T-helper 1 cell treated with Interleukin-12 subunit alpha and Interleukin-12 subunit beta and Interleukin-4 antibody, amounts not matched to agents 30 μg/mL and 1 μg/mL, for 36 hours (primary cell): Measurements from ENCODE around the gene ADCY2.

Experiments used
- H3K27ac Mint-ChIP-seq: one replicate; pipeline ENCODE4 v1.8.0; 2021; ENCODE audit warnings: mild to moderate bottlenecking, mixed read lengths
- H3K27me3 Mint-ChIP-seq: one replicate; pipeline ENCODE4 v1.8.0; 2021; ENCODE audit warnings: low read depth, mixed read lengths
- H3K36me3 Mint-ChIP-seq: one replicate; pipeline ENCODE4 v1.8.0; 2021; ENCODE audit warnings: low read depth, mixed read lengths
- H3K4me1 Mint-ChIP-seq: one replicate; pipeline ENCODE4 v1.8.0; 2021; ENCODE audit warnings: low read depth, mixed read lengths
- H3K4me3 Mint-ChIP-seq: one replicate; pipeline ENCODE4 v1.8.0; 2021; ENCODE audit warnings: mild to moderate bottlenecking, moderate library complexity, mixed read lengths
- H3K9me3 Mint-ChIP-seq: one replicate; pipeline ENCODE4 v1.8.0; 2021; ENCODE audit warnings: mixed read lengths

ADCY2 gene

DNA sequence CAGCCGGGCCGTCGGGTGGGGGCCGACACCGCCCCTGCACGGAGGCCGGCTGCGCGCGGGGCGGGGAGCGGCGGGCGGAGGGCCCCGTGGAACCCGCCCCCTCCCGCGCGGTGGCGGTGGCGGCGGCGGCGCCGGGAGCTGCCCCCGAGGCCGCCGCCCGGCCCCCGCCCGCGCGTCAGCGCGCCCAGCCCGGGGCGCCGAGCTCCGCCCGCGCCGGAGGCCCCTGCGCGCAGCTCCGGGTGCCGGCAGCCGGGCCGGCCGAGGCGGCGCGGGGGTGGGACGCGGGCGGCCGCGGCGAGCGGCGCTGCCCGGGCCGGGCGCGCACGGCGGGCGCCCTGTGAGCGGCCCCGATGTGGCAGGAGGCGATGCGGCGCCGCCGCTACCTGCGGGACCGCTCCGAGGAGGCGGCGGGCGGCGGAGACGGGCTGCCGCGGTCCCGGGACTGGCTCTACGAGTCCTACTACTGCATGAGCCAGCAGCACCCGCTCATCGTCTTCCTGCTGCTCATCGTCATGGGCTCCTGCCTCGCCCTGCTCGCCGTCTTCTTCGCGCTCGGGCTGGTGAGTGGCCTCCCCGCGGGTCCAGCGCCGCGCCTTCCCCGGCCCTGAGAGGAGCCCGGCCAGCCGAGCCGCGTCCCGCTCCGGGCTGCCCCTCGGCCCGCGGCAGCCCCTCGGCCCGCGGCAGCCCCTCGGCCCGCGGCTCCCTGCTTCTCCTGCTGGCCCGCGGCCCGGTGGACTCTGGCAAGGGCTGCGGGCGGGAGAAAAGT, at the start of gene ADCY2:
Gene ADCY2, plus strand, starts transcription at position 192 of the 766 bp plus-strand sequence. Its CDS starts 159 bp downstream, at position 351.
- no peak within 1 kb of the TSS for H3K4me3 Mint-ChIP-seq
- H3K27ac Mint-ChIP-seq: no peak within 1 kb of the TSS
- H3K27me3 Mint-ChIP-seq: peaks cover 41% of the 10 kb centered on the region
- H3K4me1 Mint-ChIP-seq: peaks cover 2% of the 10 kb centered on the region
- no peaks in the 10 kb centered on the region for H3K9me3 Mint-ChIP-seq
- H3K36me3 Mint-ChIP-seq: peaks cover 3% of the 10 kb centered on the region

DNA sequence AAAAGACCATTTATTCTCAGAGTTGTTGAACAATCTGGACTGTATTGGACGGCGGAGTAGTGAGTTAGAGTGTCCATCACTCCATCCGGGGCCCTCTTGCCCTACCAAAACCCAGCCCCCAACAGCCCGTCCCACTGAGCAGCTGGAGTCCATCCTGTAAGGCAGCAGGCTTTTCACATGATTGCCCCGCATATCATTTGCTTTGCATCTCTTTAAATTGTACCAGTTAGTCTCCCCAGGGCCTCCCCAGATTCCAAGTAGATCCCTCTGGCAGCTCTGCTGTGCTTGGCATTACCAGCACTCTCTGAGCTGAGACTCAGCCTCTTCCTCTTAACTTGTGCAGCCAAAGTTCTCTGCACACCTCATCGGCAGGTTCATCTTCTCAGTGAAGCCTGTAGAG, 48.6 kb upstream of the ADCY2 start:
- H3K9me3 Mint-ChIP-seq: peaks cover 2% of the 10 kb centered on the region
- H3K4me3 Mint-ChIP-seq: no peak overlapping the region
- H3K27ac Mint-ChIP-seq: no peak overlapping the region
- H3K27me3 Mint-ChIP-seq: no peaks in the 10 kb centered on the region
- H3K36me3 Mint-ChIP-seq: no peaks in the 10 kb centered on the region
- no peaks in the 10 kb centered on the region for H3K4me1 Mint-ChIP-seq

DNA sequence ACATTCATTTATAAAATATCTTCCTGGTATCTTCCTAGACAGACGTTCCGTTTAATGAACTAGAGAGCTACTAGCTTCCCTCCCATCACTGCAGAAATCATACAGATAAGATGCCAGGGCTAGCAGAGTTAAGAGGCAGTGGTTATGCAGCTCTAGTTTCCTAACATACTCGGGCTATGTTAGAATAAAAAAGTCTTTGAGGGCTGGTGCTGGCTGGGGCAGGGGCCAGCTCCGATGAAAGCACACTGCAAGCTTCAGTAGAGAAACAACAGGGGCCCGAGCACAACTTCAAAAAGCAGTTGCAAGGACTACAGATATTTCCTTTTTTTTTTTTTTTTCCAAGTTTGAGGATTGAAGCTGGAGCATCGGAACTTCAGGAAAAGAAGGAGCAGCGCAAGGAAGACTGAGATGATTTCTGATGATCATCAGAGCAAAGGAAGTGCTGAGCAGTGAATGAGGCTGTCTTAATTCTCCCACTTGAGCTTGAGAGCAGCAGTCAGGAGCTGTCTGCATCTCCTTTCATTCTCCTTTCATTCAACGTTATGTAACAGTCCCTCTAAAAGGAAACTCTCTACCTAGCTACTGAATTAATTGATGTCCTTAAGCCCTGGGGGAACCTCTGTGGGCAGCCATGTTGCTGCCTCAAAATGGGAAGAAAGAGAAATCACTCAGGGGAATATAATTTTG, 47.6 kb upstream of the ADCY2 start:
- Mint-ChIP-seq H3K4me3 (no peak overlapping the region), H3K9me3 (no peaks in the 10 kb centered on the region), H3K36me3 (no peaks in the 10 kb centered on the region), H3K4me1 (no peaks in the 10 kb centered on the region), H3K27ac (no peak overlapping the region), H3K27me3 (no peaks in the 10 kb centered on the region)

DNA sequence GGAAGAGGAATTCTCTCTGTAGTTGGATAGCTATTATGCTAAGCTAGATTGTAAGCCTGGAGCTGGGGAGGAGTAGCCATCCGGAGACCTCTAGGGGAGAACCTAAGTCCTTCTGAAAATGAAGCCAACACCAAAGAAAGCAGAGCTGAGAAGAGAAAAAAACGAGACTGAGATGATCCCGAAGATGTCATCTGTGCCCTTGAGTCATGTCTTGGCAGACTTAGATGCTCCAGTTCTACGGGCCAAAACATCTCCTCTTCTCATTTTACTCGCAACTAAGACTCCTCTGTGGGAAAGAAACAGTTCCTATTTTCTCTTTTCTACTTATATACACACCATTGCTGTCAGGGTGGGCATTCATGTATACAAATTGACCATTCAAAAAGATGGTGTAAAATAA, 34.3 kb upstream of the ADCY2 start:
- Mint-ChIP-seq H3K4me3 (no peak overlapping the region), H3K36me3 (no peaks in the 10 kb centered on the region), H3K4me1 (no peaks in the 10 kb centered on the region), H3K27me3 (no peaks in the 10 kb centered on the region), H3K9me3 (peaks cover 2% of the 10 kb centered on the region), H3K27ac (no peak overlapping the region)

DNA sequence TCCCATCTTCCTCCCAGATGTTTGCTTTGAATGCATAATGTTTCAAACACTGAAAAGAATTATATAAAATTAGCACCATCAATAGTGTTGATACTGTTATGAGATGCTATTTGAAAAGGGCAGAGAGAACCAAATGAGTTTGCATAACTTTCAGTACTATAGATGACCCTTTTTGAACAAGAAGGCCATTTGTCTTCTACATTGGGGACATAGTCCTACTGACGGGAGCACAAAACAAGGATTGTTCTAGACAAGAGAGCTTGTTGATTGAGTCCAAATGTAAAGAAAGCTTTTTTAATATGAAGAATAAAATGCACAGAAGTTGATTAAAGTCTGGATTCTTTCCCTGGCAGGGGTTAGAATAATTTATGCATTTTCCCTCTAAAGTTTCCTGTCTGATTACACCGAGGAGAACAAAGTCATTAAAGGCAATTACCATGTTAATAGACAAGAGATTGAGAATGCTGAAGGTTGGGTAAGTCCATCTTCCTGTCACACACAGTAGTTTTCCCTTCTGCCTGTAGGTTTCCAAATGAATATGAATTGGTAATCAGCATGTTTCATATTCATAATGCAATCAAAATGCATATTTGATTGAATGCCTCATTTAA, 32.8 kb upstream of the ADCY2 start:
- no peak overlapping the region for H3K4me3 Mint-ChIP-seq

DNA sequence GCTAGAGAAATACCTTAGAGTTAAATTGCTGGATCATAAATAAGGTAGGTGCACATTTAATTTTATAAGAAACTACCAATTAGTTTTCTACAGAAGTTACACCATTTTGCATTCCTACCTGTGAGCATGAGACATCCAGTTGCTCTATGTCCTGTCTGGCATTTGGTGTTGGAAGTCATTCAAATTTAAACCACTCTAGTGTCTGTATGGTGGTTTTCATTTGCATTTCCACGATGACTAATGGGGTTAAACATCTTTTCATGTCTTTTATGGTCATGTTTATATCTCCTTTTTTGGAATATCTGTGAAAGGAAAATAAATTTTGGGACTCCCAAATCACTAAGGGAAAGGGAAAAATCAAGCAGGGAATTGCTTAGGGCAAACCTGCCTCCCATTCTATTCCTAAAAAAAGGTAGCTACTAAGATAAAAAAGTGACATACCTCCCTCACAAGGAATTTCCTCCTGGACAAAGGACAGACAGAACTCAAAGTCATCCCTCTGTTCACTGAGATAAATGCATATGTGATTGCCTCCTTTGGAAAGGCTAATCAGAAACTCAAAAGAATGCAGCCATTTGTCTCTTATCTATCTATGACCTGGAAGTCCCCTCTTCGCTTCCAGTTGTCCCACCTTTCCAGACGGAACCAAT, 31.6 kb upstream of the ADCY2 start:
- Mint-ChIP-seq H3K36me3 (no peaks in the 10 kb centered on the region), H3K4me3 (no peak overlapping the region), H3K9me3 (peaks cover 14% of the 10 kb centered on the region), H3K27me3 (no peaks in the 10 kb centered on the region), H3K27ac (no peak overlapping the region), H3K4me1 (no peaks in the 10 kb centered on the region)

More for the DNA sequence above, 32.8 kb upstream of the ADCY2 start:
- H3K36me3 Mint-ChIP-seq: no peaks in the 10 kb centered on the region
- H3K27me3 Mint-ChIP-seq: no peaks in the 10 kb centered on the region
- H3K27ac Mint-ChIP-seq: no peak overlapping the region
- H3K9me3 Mint-ChIP-seq: peaks cover 5% of the 10 kb centered on the region
- no peaks in the 10 kb centered on the region for H3K4me1 Mint-ChIP-seq

DNA sequence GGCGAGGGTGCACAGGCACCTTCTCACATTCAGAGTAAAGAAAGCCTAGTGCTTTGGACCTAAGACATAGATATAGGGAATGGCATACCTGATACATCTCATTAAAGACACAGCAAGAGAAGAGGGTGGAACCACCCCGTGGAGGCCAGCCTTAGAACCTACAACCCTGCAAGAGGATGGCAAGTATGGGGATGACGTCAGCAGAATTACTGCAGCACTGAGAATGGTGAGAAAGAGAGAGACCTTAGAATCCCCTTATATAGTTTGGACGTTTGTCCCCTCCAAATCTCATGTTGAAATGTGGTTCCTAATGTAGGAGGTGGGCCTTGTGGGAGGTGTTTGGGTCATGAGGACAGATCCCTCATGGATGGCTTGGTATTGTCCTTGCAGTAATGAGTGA, 28.2 kb upstream of the ADCY2 start:
- no peaks in the 10 kb centered on the region for H3K4me1 Mint-ChIP-seq
- no peaks in the 10 kb centered on the region for H3K27me3 Mint-ChIP-seq
- H3K27ac Mint-ChIP-seq: no peak overlapping the region
- H3K36me3 Mint-ChIP-seq: no peaks in the 10 kb centered on the region
- H3K9me3 Mint-ChIP-seq: peaks cover 16% of the 10 kb centered on the region
- no peak overlapping the region for H3K4me3 Mint-ChIP-seq

DNA sequence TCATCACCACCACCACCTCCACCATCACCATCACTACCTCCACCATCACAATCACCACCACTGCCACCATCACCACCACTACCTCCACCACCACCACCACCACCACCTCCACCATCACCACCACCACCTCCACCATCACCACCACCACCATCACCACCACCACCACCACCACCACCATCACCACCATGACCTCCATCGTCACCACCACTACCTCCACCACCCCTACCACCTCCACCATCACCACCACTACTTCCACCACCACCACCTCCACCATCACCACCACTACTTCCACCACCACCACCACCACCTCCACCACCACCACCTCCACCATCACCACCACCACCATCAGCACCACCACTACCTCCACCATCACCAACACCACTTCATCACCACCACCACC, 23.5 kb upstream of the ADCY2 start:
- Mint-ChIP-seq H3K36me3 (no peaks in the 10 kb centered on the region), H3K9me3 (peaks cover 16% of the 10 kb centered on the region), H3K4me1 (no peaks in the 10 kb centered on the region), H3K4me3 (no peak overlapping the region), H3K27me3 (no peaks in the 10 kb centered on the region), H3K27ac (no peak overlapping the region)

DNA sequence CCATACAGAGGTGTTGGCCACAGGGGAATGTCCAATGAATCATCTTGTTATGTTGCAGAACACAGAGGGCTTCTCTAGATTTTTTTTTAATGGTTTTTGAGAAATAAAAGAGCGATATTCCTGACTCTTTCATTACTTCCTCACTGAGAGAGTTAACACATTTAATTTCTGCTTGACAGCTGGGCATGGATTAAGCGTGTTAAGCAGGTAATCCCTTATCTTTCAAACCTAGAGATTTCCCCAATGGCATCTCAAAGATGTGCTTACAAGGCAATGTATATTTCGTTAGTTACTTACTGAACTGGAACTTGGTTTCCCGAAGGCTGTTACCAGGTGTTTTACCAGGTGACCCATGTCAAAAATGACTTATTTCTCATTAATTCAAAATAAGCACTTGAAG, 21.8 kb upstream of the ADCY2 start:
- H3K4me3 Mint-ChIP-seq: no peak overlapping the region
- no peaks in the 10 kb centered on the region for H3K4me1 Mint-ChIP-seq
- H3K36me3 Mint-ChIP-seq: no peaks in the 10 kb centered on the region
- H3K27ac Mint-ChIP-seq: no peak overlapping the region
- no peaks in the 10 kb centered on the region for H3K27me3 Mint-ChIP-seq
- peaks cover 4% of the 10 kb centered on the region for H3K9me3 Mint-ChIP-seq

DNA sequence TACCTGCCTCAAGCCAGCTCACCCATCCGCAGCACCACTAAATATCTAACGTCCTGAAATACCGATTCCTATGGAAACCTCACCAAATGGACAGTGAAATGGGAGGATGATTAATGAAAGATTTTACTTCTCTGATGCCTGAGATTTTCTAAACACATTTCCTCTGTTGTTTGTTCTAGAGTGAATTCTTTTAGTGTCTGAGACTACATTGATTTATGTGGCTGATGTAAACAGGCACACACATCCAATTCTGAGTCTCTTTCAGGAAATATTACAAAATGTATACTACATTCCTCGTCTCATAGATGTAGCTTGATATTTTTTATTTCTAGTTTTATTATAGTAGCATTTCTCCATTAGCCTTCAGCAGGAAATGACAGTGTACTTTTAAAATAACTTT, 20.5 kb upstream of the ADCY2 start:
- Mint-ChIP-seq H3K27ac (no peak overlapping the region), H3K9me3 (peaks cover 4% of the 10 kb centered on the region), H3K4me1 (no peaks in the 10 kb centered on the region), H3K36me3 (no peaks in the 10 kb centered on the region), H3K27me3 (no peaks in the 10 kb centered on the region), H3K4me3 (no peak overlapping the region)

DNA sequence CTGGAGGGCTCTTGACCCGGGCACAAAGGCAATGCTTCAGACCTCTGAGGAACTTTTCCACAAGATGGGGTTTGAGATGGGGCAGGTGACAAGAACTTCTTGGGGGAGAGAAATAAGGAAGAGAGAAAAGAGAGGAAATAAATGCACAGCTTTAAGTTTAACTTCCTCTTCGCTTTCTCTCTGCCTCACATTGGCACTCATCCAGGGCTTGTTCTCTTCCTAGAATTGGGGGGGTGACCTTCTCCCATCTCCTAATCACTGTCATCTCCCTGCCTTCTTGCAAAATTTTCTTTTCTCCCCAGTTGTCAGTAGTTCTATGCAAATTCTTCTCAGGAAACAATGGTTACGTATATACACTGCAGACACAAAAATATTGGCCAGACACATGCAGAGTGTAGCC, 19.1 kb upstream of the ADCY2 start:
- no peaks in the 10 kb centered on the region for H3K27me3 Mint-ChIP-seq
- H3K4me3 Mint-ChIP-seq: no peak overlapping the region
- H3K36me3 Mint-ChIP-seq: no peaks in the 10 kb centered on the region
- H3K9me3 Mint-ChIP-seq: no peaks in the 10 kb centered on the region
- no peaks in the 10 kb centered on the region for H3K4me1 Mint-ChIP-seq
- H3K27ac Mint-ChIP-seq: no peak overlapping the region

DNA sequence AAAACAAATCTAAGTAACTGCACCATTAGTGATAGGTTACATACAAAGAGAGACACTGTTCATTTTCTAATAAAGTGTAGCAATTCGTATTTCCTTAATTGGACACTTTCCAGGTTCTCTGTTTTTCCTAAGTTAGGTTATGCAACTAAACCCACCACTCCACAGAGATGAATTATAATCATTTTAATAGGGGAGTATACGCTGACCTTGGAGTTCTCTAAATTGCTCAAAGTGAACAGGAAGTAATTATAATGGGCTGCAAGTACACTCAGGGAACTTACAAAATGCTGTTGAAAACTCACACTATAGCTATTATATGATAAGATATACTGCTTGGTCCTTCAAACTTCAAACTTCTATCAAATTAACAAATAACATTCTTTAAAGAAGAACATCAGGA, 18.2 kb upstream of the ADCY2 start:
- Mint-ChIP-seq H3K9me3 (no peaks in the 10 kb centered on the region), H3K27ac (no peak overlapping the region), H3K4me3 (no peak overlapping the region), H3K36me3 (no peaks in the 10 kb centered on the region), H3K4me1 (no peaks in the 10 kb centered on the region), H3K27me3 (no peaks in the 10 kb centered on the region)

DNA sequence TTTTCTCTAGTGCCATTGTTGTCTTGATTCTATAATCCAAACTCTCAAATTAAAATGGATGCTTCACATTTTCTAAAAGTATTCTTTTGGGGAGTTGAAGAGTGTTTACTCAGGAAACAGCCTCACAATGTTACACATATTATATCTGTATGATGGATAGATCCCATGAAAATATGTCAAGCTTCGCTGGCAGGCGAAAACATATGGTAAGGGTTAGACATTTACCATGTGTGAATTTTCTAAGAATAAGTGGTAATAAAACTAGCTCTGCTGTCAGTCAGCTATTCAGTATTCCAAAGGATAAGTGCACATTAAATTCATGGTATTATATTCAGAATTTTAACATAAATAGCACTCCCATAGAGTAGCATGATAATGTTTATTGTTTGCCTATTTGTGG, 13.3 kb upstream of the ADCY2 start:
- no peak overlapping the region for H3K4me3 Mint-ChIP-seq
- H3K36me3 Mint-ChIP-seq: no peaks in the 10 kb centered on the region
- no peak overlapping the region for H3K27ac Mint-ChIP-seq
- no peaks in the 10 kb centered on the region for H3K9me3 Mint-ChIP-seq
- H3K4me1 Mint-ChIP-seq: no peaks in the 10 kb centered on the region
- no peaks in the 10 kb centered on the region for H3K27me3 Mint-ChIP-seq

DNA sequence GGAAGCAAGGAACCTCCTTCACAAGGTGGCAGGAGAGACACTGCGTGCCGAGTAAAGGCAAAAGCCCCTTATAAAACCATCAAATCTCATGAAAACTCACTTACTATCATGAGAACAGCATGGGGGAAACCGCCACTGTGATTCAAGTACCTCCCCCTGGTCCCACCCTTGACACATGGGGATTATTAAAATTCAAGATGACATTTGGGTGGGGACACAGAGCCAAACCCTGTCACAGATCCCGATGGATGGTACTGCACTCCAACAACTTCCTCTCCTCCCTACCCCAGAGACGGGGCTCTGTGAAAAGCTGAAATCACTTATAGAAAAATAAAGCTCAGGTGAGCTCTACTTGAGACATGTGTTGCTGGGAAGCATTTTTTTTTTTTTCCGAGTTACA, 10.3 kb upstream of the ADCY2 start:
- Mint-ChIP-seq H3K9me3 (no peaks in the 10 kb centered on the region), H3K4me1 (no peaks in the 10 kb centered on the region), H3K27ac (no peak overlapping the region)

DNA sequence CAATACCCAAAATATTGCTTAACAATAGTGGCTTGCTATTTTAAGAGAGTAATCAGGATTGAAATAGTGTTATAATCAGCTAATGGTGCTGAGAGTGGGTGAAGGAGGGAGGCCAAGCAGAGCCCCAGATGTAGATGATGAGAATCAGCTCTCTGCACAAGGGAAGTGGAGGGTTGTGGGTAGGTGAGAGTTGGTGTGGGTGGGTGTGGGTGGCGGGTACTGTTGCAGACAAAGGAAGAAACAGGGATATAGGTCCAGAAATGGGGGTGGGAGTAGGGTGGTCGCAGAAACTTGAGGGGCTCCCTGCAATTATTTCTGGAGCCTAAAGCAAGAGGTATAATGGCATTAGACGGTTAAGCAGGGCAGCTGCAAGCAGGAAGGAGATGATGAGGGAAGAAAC, 7.4 kb upstream of the ADCY2 start:
- no peak overlapping the region for H3K4me3 Mint-ChIP-seq
- no peaks in the 10 kb centered on the region for H3K9me3 Mint-ChIP-seq
- peaks cover 6% of the 10 kb centered on the region for H3K27me3 Mint-ChIP-seq
- H3K36me3 Mint-ChIP-seq: no peaks in the 10 kb centered on the region
- H3K27ac Mint-ChIP-seq: no peak overlapping the region
- H3K4me1 Mint-ChIP-seq: no peaks in the 10 kb centered on the region

More for the DNA sequence above, 10.3 kb upstream of the ADCY2 start:
- Mint-ChIP-seq H3K4me3 (no peak overlapping the region), H3K27me3 (no peaks in the 10 kb centered on the region), H3K36me3 (no peaks in the 10 kb centered on the region)
